Measurements from ENCODE around the gene EHBP1L1.

DNA sequence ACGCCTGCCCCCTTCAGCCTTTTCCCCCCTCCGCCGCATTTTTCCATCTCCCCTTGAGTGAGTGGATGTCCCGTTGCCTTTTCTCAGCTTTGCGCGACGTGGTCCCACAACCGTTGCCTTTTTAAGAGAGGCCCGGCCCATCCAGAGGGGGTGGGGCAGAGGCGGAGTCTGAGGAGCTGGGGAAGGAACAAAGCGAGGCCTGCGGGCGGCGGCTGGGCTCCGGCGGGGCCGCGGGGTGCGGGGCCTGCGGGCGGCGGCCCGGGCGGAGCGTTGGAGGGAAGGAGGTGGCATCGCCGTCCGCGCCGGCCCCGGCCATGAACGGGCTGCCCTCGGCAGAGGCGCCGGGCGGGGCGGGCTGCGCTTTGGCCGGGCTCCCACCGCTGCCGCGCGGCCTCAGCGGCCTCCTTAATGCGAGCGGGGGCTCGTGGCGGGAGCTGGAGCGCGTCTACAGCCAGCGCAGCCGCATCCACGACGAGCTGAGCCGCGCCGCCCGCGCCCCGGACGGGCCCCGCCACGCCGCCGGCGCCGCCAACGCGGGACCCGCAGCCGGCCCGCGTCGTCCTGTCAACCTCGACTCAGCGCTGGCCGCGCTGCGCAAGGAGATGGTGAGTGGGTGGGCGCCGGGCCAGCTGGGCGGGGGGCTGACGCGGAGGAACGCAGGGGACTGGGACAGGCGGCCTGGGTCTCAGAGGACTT, 3.3 kb upstream of the EHBP1L1 start, which contains the start of gene FAM89B:
- TF ChIP-seq, protein P1, sequence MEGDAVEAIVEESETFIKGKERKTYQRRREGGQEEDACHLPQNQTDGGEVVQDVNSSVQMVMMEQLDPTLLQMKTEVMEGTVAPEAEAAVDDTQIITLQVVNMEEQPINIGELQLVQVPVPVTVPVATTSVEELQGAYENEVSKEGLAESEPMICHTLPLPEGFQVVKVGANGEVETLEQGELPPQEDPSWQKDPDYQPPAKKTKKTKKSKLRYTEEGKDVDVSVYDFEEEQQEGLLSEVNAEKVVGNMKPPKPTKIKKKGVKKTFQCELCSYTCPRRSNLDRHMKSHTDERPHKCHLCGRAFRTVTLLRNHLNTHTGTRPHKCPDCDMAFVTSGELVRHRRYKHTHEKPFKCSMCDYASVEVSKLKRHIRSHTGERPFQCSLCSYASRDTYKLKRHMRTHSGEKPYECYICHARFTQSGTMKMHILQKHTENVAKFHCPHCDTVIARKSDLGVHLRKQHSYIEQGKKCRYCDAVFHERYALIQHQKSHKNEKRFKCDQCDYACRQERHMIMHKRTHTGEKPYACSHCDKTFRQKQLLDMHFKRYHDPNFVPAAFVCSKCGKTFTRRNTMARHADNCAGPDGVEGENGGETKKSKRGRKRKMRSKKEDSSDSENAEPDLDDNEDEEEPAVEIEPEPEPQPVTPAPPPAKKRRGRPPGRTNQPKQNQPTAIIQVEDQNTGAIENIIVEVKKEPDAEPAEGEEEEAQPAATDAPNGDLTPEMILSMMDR (conservative IDR thresholded peaks at IDR 0.05; ENCODE audit: low read length): no peak
- TF ChIP-seq EZH2phosphoT487 (IDR thresholded peaks at IDR 0.05; ENCODE audit: borderline replicate concordance, low read depth, low read length): no peak

All from OCI-LY7 (cell line).